Uterus (tissue), 2 donors: ENCODE measurements around the gene DHX34.

ENCODE experiments used
- POLR2A ChIP-seq, 2 donors: fragments of 450-650 bp; IDR thresholded peaks; one replicate each; pipeline ENCODE4 v1.6.1; 2016; ENCODE audit warnings: antibody characterized with exemption in 2 of 2, mild to moderate bottlenecking in 1 of 2, moderate library complexity in 1 of 2
- TF ChIP-seq, protein P1 (sequence below), 4 experiments: fragments of 200-600 bp in 2 of 4; fragments of 450-650 bp in 2 of 4; sonication (generic) in 2 of 4; IDR thresholded peaks; one replicate each; pipeline ENCODE4 v1.5.1; 2016 to 2019; ENCODE audit warnings: antibody characterized with exemption in 4 of 4, mild to moderate bottlenecking in 2 of 4, moderate library complexity in 1 of 4

GRCh38 chr19:47405854-47406417 lies 56.8 kb downstream of the DHX34 start:
- TF ChIP-seq, protein P1, sequence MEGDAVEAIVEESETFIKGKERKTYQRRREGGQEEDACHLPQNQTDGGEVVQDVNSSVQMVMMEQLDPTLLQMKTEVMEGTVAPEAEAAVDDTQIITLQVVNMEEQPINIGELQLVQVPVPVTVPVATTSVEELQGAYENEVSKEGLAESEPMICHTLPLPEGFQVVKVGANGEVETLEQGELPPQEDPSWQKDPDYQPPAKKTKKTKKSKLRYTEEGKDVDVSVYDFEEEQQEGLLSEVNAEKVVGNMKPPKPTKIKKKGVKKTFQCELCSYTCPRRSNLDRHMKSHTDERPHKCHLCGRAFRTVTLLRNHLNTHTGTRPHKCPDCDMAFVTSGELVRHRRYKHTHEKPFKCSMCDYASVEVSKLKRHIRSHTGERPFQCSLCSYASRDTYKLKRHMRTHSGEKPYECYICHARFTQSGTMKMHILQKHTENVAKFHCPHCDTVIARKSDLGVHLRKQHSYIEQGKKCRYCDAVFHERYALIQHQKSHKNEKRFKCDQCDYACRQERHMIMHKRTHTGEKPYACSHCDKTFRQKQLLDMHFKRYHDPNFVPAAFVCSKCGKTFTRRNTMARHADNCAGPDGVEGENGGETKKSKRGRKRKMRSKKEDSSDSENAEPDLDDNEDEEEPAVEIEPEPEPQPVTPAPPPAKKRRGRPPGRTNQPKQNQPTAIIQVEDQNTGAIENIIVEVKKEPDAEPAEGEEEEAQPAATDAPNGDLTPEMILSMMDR (IDR thresholded peaks at IDR 0.05) = no peak
- no peak for TF ChIP-seq POLR2A (IDR thresholded peaks at IDR 0.05)
